Astrocyte of the spinal cord (primary cell): Measurements from ENCODE around the gene TMEM82.

Experiments
- DNase-seq: peaks from one replicate; pipeline ENCODE4 v3.0.0; 2011; ENCODE audit warnings: low read depth, low spot score
- H3K4me3 ChIP-seq: 2 replicates; pipeline ENCODE4 v1.5.1; 2011; ENCODE audit warnings: low read depth, mild to moderate bottlenecking, low read length, moderate library complexity
- CTCF ChIP-seq: IDR thresholded peaks from 2 replicates; pipeline ENCODE4 v1.5.1; 2012; ENCODE audit warnings: low read depth, mild to moderate bottlenecking, low read length, inconsistent platforms
- in situ Hi-C: cut with HindIII; loops from 2 replicates; pipeline ENCODE4 v1.10.0; 2017; ENCODE audit warnings: low sequenced_read_pairs

The TMEM82 gene

GRCh38 chr1:15755646-15756040, 13.3 kb downstream of the TMEM82 start:
- in situ Hi-C loops, result no loop called here
- no peak overlapping the region for H3K4me3 ChIP-seq
- no peak for DNase-seq
- TF ChIP-seq CTCF, result no peak

GRCh38 chr1:15756143-15757015, 14.1 kb downstream of the TMEM82 start:
- in situ Hi-C loops, result no loop called here
- H3K4me3 ChIP-seq, result no peak overlapping the region
- no peak for TF ChIP-seq CTCF

GRCh38 chr1:15757016-15757543, 14.8 kb downstream of the TMEM82 start:
- no peak overlapping the region for H3K4me3 ChIP-seq
- DNase-seq, result no peak
- TF ChIP-seq CTCF, result no peak
- in situ Hi-C loops, result no loop called here

More at GRCh38 chr1:15756143-15757015, 14.1 kb downstream of the TMEM82 start:
- no peak for DNase-seq

GRCh38 chr1:15757575-15758342, 15.5 kb downstream of the TMEM82 start:
- H3K4me3 ChIP-seq, result peak overlapping the region; percentile 79
- in situ Hi-C loops, result no loop called here
- no peak for TF ChIP-seq CTCF
- no peak for DNase-seq

- peak within 1 kb of the TSS; percentile 79 for H3K4me3 ChIP-seq
- no peak for DNase-seq
- TF ChIP-seq CTCF, result no peak
- in situ Hi-C loops, result no loop called here
Measured at GRCh38 chr1:15758343-15758931, 16.1 kb downstream of the TMEM82 start, which contains the start of gene FBLIM1. TSS of gene FBLIM1 (plus strand) at chr1:15758795. CDS start at chr1:15764984, 6,189 bp downstream.
